NOMO-1 (cell line): ENCODE results near the gene SRSF11.

Source experiments
- DNase-seq, 2 experiments: peaks; one replicate each; lab custom pipeline; 2025; ENCODE audit not compliant: unreplicated experiment in 2 of 2; lab: John Stamatoyannopoulos, UW

Gene SRSF11

GRCh38 chr1:70220517-70221237 lies 503 bp upstream of the SRSF11 start:
- no peak for DNase-seq

- no peak for DNase-seq
Measured at GRCh38 chr1:70222716-70223235, 1.6 kb downstream of the SRSF11 start.

GRCh38 chr1:70224954-70225353 lies 3.8 kb downstream of the SRSF11 start:
- no peak for DNase-seq

GRCh38 chr1:70227439-70227838 lies 6.3 kb downstream of the SRSF11 start:
- no peak for DNase-seq

GRCh38 chr1:70228670-70229069 lies 7.5 kb downstream of the SRSF11 start:
- DNase-seq = no peak

GRCh38 chr1:70231475-70231874 lies 10.3 kb downstream of the SRSF11 start:
- DNase-seq = no peak

GRCh38 chr1:70234733-70235132 lies 13.6 kb downstream of the SRSF11 start:
- no peak for DNase-seq

- DNase-seq = no peak
Measured at GRCh38 chr1:70239940-70240339, 18.8 kb downstream of the SRSF11 start.

- DNase-seq = no peak
Measured at GRCh38 chr1:70247122-70247521, 25.9 kb downstream of the SRSF11 start.

GRCh38 chr1:70247768-70248167 lies 26.6 kb downstream of the SRSF11 start:
- DNase-seq = no peak

GRCh38 chr1:70248729-70249128 lies 27.5 kb downstream of the SRSF11 start:
- no peak for DNase-seq

- DNase-seq = no peak
Measured at GRCh38 chr1:70256664-70257063, 35.5 kb downstream of the SRSF11 start.

GRCh38 chr1:70264839-70265238 lies 43.7 kb downstream of the SRSF11 start:
- DNase-seq = no peak

GRCh38 chr1:70265946-70266345 lies 44.8 kb downstream of the SRSF11 start:
- DNase-seq = no peak

- no peak for DNase-seq
Measured at GRCh38 chr1:70277875-70278274, 56.7 kb downstream of the SRSF11 start.

- DNase-seq = no peak
Measured at GRCh38 chr1:70278710-70279109, 57.5 kb downstream of the SRSF11 start.

GRCh38 chr1:70284366-70284765 lies 63.2 kb downstream of the SRSF11 start:
- no peak for DNase-seq

- DNase-seq = no peak
Measured at GRCh38 chr1:70286453-70286852, 65.3 kb downstream of the SRSF11 start.

GRCh38 chr1:70288166-70288565 lies 67.0 kb downstream of the SRSF11 start:
- no peak for DNase-seq

- DNase-seq = no peak
Measured at GRCh38 chr1:70290218-70290617, 69.0 kb downstream of the SRSF11 start.

- no peak for DNase-seq
Measured at GRCh38 chr1:70293186-70293843, 72.1 kb downstream of the SRSF11 start.

GRCh38 chr1:70295749-70296148 lies 74.6 kb downstream of the SRSF11 start:
- no peak for DNase-seq
